ENCODE data around the gene SLC39A7.

GRCh38 chr6:33204415-33205190, 3.9 kb downstream of the SLC39A7 start, which contains the start of gene HSD17B8:
- TF ChIP-seq CTCF (IDR thresholded peaks at IDR 0.05) (no peak), EP300 (IDR thresholded peaks at IDR 0.05) (peak in 1 of 2 donors; percentile 72)
